ENCODE data around the gene TUBGCP4. TPM values are rescaled to one million over a fixed set of nuclear protein-coding genes. Genes with fewer than 3 reads are reported as not detected.

TUBGCP4 gene
- total and polyA plus RNA-seq, 2 of the 4 experiments (the other 2 are of a cell fraction): 7.9 to 12.7 TPM

DNA sequence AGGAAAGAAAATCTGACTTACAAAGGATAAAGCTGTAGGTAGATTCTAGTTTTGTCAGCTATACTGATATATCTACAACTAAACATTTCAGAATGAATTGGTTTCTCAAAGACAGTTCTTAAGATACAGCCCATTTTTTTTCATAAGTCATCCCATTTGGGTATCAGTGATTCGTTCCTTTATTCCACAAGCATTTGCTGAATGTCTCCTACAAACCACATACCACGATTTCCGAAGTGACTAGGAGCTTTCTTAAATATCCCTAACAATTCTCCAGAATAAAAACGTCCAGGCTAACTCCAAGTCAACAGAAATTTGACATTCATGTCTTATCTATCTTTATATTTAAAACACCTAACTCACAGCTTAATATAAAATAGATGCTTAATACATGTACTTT lies 62.3 kb downstream of the TUBGCP4 start:
- no peak overlapping the region for H4K5ac ChIP-seq (ENCODE audit: low read depth, low read length)
- no peak overlapping the region for H2BK15ac ChIP-seq (ENCODE audit: low read depth, low read length)
- no peak overlapping the region for H3K9ac ChIP-seq (ENCODE audit: low read depth, low read length)
- H2BK20ac ChIP-seq (ENCODE audit: low read depth, low read length): no peak overlapping the region
- peaks cover 0 to 6% of the 10 kb centered on the region in 2 experiments; a peak in 1 of 4 replicates for H3K79me1 ChIP-seq (ENCODE audit: low read depth in 1 of 2, low read length in 2 of 2)
- no peak overlapping the region for H2AK9ac ChIP-seq (replicated peaks; ENCODE audit: low read depth, low read length, poor library complexity)
- H3K36me3 ChIP-seq (ENCODE audit: control insufficient read depth, insufficient read depth, low read length): peaks cover 30% of the 10 kb centered on the region
- no peak overlapping the region for H4K91ac ChIP-seq (ENCODE audit: insufficient read depth, low read depth, low read length)
- H3K27ac ChIP-seq (ENCODE audit: insufficient read depth, low read length): no peak overlapping the region
- H4K8ac ChIP-seq (ENCODE audit: low read depth in 2 of 2, low read length in 2 of 2): no peak overlapping the region
- H3K9me3 ChIP-seq (ENCODE audit: control insufficient read depth, insufficient read depth, low read length): no peaks in the 10 kb centered on the region
- H4K20me1 ChIP-seq (ENCODE audit: insufficient read depth, low read length): no peaks in the 10 kb centered on the region
- H3K4me3 ChIP-seq (ENCODE audit: insufficient read depth, low read depth, low read length): no peak overlapping the region
- no peak overlapping the region for H2AFZ ChIP-seq (replicated peaks; ENCODE audit: low read length, poor library complexity)
- DNase-seq (peak; percentile 51), ATAC-seq (ENCODE audit: low read depth) (no peak)
- H3K4me2 ChIP-seq (ENCODE audit: low read depth, low read length): no peak overlapping the region
- intact Hi-C loops (cut with micrococcal nuclease) (no loop called here), in situ Hi-C loops (cut with MboI; ENCODE audit: low sequenced_read_pairs) (no loop called here), dilution Hi-C loops (cut with HindIII; ENCODE audit: low sequenced_read_pairs, unreplicated experiment) (no loop called here)
- H2BK120ac ChIP-seq (ENCODE audit: low read depth, low read length): no peak overlapping the region
- H3K23ac ChIP-seq (ENCODE audit: low read depth, low read length): no peak overlapping the region
- no peak overlapping the region for H3K4ac ChIP-seq (ENCODE audit: low read depth, low read length)
- H2BK5ac ChIP-seq (ENCODE audit: low read depth, low read length, poor library complexity, severe bottlenecking): no peak overlapping the region
- ChIA-PET POLR2A (ENCODE audit: unreplicated experiment) (no interaction called here), CTCF (interaction anchor here (1.0 kb wide), 1 partner anchor 9 kb away, joined by 3 read pairs; no protein-coding TSS in a partner anchor)
- WGBS, 2 experiments (ENCODE audit: extremely low coverage in 2 of 2, insufficient read length in 1 of 2): no CpG with 5 or more reads among the region's 4 CpGs
- no peaks in the 10 kb centered on the region for H3K27me3 ChIP-seq (ENCODE audit: control insufficient read depth, insufficient read depth, low read length)
- H3K4me1 ChIP-seq (ENCODE audit: control insufficient read depth, insufficient read depth, low read length): no peaks in the 10 kb centered on the region
- TF ChIP-seq RCOR1 (IDR thresholded peaks at IDR 0.05; ENCODE audit: insufficient replicate concordance, low read length) (no peak), POLR2A (IDR thresholded peaks at IDR 0.05; ENCODE audit: low read depth, low read length) (no peak)
- no peak overlapping the region for H3K18ac ChIP-seq (ENCODE audit: low read depth, low read length)
- BruUV-seq (replicated peaks): no TSS peak
- no peak overlapping the region for H3K14ac ChIP-seq (replicated peaks; ENCODE audit: low read depth, low read length)
- no peak overlapping the region for H2AK5ac ChIP-seq (ENCODE audit: low read depth, low read length)
- H3K56ac ChIP-seq (ENCODE audit: extremely low read depth, insufficient read depth, low read length): no peak overlapping the region
- H3K9me1 ChIP-seq (ENCODE audit: insufficient read depth, low read length): no peaks in the 10 kb centered on the region
